GM06990 (cell line): ENCODE measurements around the gene OR5H14.
"Not testable (repeated sequence)": the region's sequence is repeated elsewhere in the genome, so short reads cannot be mapped to it uniquely, and the experiment has no call there.

ENCODE experiments used
- DNase-seq: peaks from one replicate; pipeline ENCODE4 v3.0.0-alpha.2; 2011; ENCODE audit not compliant: insufficient read length; ENCODE audit errors: extremely low read depth
- H3K27me3 ChIP-seq: replicated peaks from 2 replicates; pipeline ENCODE4 v1.6.0; 2011; ENCODE audit warnings: low read length; ENCODE audit not compliant: control insufficient read depth, insufficient read depth
- H3K36me3 ChIP-seq: 2 replicates; pipeline ENCODE4 v1.5.1; 2011; ENCODE audit warnings: low read length; ENCODE audit not compliant: control insufficient read depth, insufficient read depth
- H3K4me3 ChIP-seq: replicated peaks from 2 replicates; pipeline ENCODE4 v1.5.1; 2011; ENCODE audit warnings: low read depth, mild to moderate bottlenecking, control low read depth, low read length
- CTCF ChIP-seq: IDR thresholded peaks from 2 replicates; pipeline ENCODE4 v1.5.1; 2011; ENCODE audit warnings: low read length, control low read depth, mild to moderate bottlenecking, inconsistent platforms; ENCODE audit not compliant: insufficient read depth, poor library complexity, severe bottlenecking

Gene OR5H14

GRCh38 chr3:98114264-98114663 is 33.0 kb upstream of the OR5H14 start:
- DNase-seq: no peak
- no peak overlapping the region for H3K4me3 ChIP-seq
- H3K36me3 ChIP-seq: no peaks in the 10 kb centered on the region
- peak; percentile 21 for TF ChIP-seq CTCF
- no peaks in the 10 kb centered on the region for H3K27me3 ChIP-seq

DNA sequence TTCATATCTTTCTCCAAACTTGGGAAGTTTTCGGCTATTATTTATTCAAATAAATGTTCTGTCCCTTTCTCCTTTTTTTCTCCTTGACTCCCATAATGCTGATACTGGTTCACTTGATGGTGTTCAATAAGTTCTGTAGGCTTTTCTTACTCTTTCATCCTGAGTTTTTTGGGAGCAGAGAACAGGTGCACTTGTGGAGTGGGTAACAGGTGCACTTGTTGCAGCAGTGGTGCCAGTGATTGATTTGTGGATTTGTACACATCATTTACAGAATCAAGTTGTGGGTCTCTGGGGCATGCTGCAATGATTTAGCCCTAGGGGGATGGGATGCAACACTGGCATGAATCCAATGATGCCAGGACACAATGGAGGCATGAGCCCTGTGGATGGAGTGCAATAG is 31.6 kb upstream of the OR5H14 start:
- Histone ChIP-seq H3K27me3 (no peaks in the 10 kb centered on the region), H3K36me3 (no peaks in the 10 kb centered on the region), H3K4me3 (no peak overlapping the region)
- TF ChIP-seq CTCF: no peak
- no peak for DNase-seq

GRCh38 chr3:98130421-98130820 is 16.9 kb upstream of the OR5H14 start, which contains the start of gene OR5H1:
TSS of gene OR5H1 (plus strand) at chr3:98130721. CDS start at chr3:98132698, 1,977 bp downstream.
- no peak for TF ChIP-seq CTCF
- Histone ChIP-seq H3K36me3 (no peaks in the 10 kb centered on the region), H3K27me3 (no peaks in the 10 kb centered on the region), H3K4me3 (no peak within 1 kb of the TSS)
- DNase-seq: no peak

DNA sequence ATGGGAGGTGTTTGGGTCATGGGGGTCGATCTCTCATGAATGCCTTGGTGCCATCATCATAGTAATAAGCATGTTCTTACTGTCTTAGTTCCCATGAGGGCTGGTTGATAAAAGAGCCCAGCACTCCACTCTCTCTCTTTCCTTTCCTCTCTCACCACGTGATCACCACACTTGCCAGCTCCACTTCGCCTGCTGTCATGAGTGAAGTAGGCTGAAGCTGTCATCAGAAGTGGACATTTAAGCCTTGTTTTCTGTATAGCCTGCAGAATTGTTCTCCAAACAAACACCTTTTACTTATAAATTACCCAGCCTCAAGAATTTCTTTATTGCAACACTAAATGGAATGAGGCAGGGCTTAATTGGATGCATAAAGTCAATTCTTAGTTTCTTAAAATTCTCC is 10.6 kb upstream of the OR5H14 start:
- no peak for DNase-seq
- no peaks in the 10 kb centered on the region for H3K36me3 ChIP-seq
- TF ChIP-seq CTCF: no peak
- no peak overlapping the region for H3K4me3 ChIP-seq
- H3K27me3 ChIP-seq: no peaks in the 10 kb centered on the region

GRCh38 chr3:98137826-98138557 is 9.3 kb upstream of the OR5H14 start:
- H3K36me3 ChIP-seq, DNase-seq, H3K4me3 ChIP-seq, H3K27me3 ChIP-seq: not testable (repeated sequence)

DNA sequence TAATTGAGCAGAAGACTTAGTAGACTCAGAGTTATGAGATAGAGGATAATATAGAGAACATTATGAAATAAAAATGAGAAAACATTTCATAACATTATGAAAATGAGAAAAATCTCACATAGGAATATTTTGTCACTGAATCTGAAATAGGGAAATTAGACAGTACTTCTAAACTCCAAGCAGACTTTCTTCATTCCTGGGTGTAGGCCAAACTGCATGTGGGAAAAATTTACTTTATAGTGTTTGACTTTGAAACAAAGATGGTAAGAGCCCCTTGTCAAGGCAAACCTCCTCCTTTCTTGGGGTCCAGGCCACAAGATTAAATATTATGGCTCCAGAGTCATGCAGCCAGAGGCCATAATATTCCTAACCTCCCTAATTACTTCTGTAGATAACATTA is 6.7 kb upstream of the OR5H14 start:
- Histone ChIP-seq H3K4me3 (no peak overlapping the region), H3K27me3 (no peaks in the 10 kb centered on the region), H3K36me3 (no peaks in the 10 kb centered on the region)
- no peak for TF ChIP-seq CTCF
- DNase-seq: no peak
